Keratinocyte (primary cell): ENCODE data around the gene CYP4Z1.
"Not testable (repeated sequence)": the region's sequence is repeated elsewhere in the genome, so short reads cannot be mapped to it uniquely, and the experiment has no call there.

Experiments used
- EZH2 ChIP-seq: IDR thresholded peaks from one replicate; pipeline ENCODE4 v1.6.1; 2012; ENCODE audit warnings: inconsistent platforms, mild to moderate bottlenecking, low read length, moderate library complexity
- TF ChIP-seq, protein P1 (sequence below), 3 experiments: IDR thresholded peaks in 1 of 3; conservative IDR thresholded peaks in 1 of 3; optimal IDR thresholded peaks in 1 of 3; 2 replicates in 2 of 3; 3 replicates in 1 of 3; pipeline versions ENCODE3 to v1.5.1; 2011; ENCODE audit warnings: low read length in 3 of 3, mild to moderate bottlenecking in 3 of 3, moderate library complexity in 2 of 3, control low read depth in 1 of 3, inconsistent platforms in 1 of 3; ENCODE audit not compliant: insufficient read depth in 2 of 3; ENCODE audit errors: extremely low read depth in 1 of 3

DNA sequence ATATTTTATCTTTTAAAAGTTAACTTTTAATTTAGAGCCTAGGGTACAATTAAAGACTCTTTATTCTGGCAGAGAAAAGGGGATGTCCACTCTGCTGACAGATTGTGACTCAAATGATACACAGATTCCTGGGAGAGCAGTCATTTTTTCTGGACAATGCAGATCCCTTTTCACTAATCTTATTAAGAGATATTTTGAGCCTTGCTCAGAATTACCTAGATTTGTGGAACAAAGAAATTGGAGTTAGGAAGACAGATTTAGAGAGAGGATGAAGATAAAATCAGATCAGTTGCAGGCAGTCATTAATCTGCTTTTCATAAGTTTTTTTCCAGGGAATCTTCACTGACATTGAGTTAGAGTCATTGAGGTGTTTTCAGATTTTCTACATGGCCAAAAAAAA, 42.5 kb downstream of the CYP4Z1 start:
- TF ChIP-seq, protein P1, sequence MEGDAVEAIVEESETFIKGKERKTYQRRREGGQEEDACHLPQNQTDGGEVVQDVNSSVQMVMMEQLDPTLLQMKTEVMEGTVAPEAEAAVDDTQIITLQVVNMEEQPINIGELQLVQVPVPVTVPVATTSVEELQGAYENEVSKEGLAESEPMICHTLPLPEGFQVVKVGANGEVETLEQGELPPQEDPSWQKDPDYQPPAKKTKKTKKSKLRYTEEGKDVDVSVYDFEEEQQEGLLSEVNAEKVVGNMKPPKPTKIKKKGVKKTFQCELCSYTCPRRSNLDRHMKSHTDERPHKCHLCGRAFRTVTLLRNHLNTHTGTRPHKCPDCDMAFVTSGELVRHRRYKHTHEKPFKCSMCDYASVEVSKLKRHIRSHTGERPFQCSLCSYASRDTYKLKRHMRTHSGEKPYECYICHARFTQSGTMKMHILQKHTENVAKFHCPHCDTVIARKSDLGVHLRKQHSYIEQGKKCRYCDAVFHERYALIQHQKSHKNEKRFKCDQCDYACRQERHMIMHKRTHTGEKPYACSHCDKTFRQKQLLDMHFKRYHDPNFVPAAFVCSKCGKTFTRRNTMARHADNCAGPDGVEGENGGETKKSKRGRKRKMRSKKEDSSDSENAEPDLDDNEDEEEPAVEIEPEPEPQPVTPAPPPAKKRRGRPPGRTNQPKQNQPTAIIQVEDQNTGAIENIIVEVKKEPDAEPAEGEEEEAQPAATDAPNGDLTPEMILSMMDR (optimal IDR thresholded peaks at IDR 0.05 in 1 of 3, IDR thresholded peaks at IDR 0.05 in 1 of 3, conservative IDR thresholded peaks at IDR 0.05 in 1 of 3; ENCODE audit: extremely low read depth in 1 of 3, insufficient read depth in 2 of 3, low read length in 3 of 3) = not testable (repeated sequence)
- TF ChIP-seq EZH2 = not testable (repeated sequence)
